Breast epithelium (tissue), 4 donors: ENCODE data around the gene ALOXE3. TPM values are rescaled to one million over a fixed set of nuclear protein-coding genes. Genes with fewer than 3 reads are reported as not detected.

ENCODE experiments used
- DNase-seq, 2 donors: peaks; one replicate each; pipeline ENCODE4 v3.0.0-alpha.2; 2019; ENCODE audit warnings: low spot score in 2 of 2
- H3K27ac ChIP-seq, 2 donors: fragments of 200-600 bp; sonication (generic) in 1 of 2; one replicate each; pipeline ENCODE4 v1.5.1; 2016 to 2019; ENCODE audit warnings: mild to moderate bottlenecking in 1 of 2
- H3K27me3 ChIP-seq, 2 donors: fragments of 200-600 bp; sonication (generic) in 1 of 2; one replicate each; pipeline versions ENCODE4 v1.5.1 to v1.6.0; 2017 to 2019; ENCODE audit warnings: control low read depth in 1 of 2, mild to moderate bottlenecking in 1 of 2
- H3K36me3 ChIP-seq: fragments of 200-600 bp; one replicate; pipeline ENCODE4 v1.5.1; 2019
- H3K4me1 ChIP-seq, 2 donors: fragments of 200-600 bp; sonication (generic); one replicate each; pipeline ENCODE4 v1.5.1; 2016 to 2019; ENCODE audit warnings: control low read depth in 1 of 2
- H3K4me3 ChIP-seq, 3 donors: fragments of 200-600 bp; sonication (generic); 1 replicate in 2 of 3; 2 replicates in 1 of 3; pipeline ENCODE4 v1.5.1; 2016 to 2019; ENCODE audit warnings: mild to moderate bottlenecking in 3 of 3, moderate library complexity in 2 of 3
- H3K9me3 ChIP-seq, 2 donors: fragments of 200-600 bp; sonication (generic) in 1 of 2; one replicate each; pipeline ENCODE4 v1.5.1; 2016 to 2019; ENCODE audit warnings: control low read depth in 1 of 2
- POLR2A ChIP-seq: fragments of 450-650 bp; IDR thresholded peaks from one replicate; pipeline ENCODE4 v1.6.1; 2016; ENCODE audit warnings: antibody characterized with exemption, mild to moderate bottlenecking, moderate library complexity
- POLR2AphosphoS5 ChIP-seq, 3 donors: sonication (generic); formaldehyde crosslinking; IDR thresholded peaks; one replicate each; pipeline ENCODE4 v1.6.1; 2017; ENCODE audit warnings: antibody characterized with exemption in 3 of 3
- intact Hi-C: fragments of 100-400 bp; cut with DNase I; formaldehyde crosslinking; loops from one replicate; pipeline ENCODE4 v1.15.1; 2023; ENCODE audit warnings: low total_unique reads
- total RNA-seq, 3 donors: library from RNA; depleted of rRNA; stranded (reverse); fragments of >200 nt; gene quantifications; one replicate each; pipeline ENCODE4 v1.1.0, GENCODE V29; 2016
- TF ChIP-seq, protein P1 (sequence below), 3 donors: fragments of 450-650 bp; IDR thresholded peaks; one replicate each; pipeline ENCODE4 v1.5.1; 2016 to 2017; ENCODE audit warnings: antibody characterized with exemption in 3 of 3, mild to moderate bottlenecking in 3 of 3, moderate library complexity in 3 of 3

Gene ALOXE3
- total RNA-seq, 3 donors from 2014 or later = 0.73 TPM; not detected in 2

- peak overlapping the region; percentile 87 to 92 for H3K27ac ChIP-seq
- TF ChIP-seq POLR2A (no peak), POLR2AphosphoS5 (IDR thresholded peaks at IDR 0.05) (no peak)
- TF ChIP-seq, protein P1, sequence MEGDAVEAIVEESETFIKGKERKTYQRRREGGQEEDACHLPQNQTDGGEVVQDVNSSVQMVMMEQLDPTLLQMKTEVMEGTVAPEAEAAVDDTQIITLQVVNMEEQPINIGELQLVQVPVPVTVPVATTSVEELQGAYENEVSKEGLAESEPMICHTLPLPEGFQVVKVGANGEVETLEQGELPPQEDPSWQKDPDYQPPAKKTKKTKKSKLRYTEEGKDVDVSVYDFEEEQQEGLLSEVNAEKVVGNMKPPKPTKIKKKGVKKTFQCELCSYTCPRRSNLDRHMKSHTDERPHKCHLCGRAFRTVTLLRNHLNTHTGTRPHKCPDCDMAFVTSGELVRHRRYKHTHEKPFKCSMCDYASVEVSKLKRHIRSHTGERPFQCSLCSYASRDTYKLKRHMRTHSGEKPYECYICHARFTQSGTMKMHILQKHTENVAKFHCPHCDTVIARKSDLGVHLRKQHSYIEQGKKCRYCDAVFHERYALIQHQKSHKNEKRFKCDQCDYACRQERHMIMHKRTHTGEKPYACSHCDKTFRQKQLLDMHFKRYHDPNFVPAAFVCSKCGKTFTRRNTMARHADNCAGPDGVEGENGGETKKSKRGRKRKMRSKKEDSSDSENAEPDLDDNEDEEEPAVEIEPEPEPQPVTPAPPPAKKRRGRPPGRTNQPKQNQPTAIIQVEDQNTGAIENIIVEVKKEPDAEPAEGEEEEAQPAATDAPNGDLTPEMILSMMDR (IDR thresholded peaks at IDR 0.05) = no peak
- H3K9me3 ChIP-seq = no peaks in the 10 kb centered on the region
- intact Hi-C loops = loop anchor here (10.0 kb wide), 1 partner anchor 77 kb away; the partner anchor contains the start of gene AURKB
- H3K27me3 ChIP-seq = no peaks in the 10 kb centered on the region
- DNase-seq = no peak
- H3K36me3 ChIP-seq = peaks cover 8% of the 10 kb centered on the region
- H3K4me1 ChIP-seq = peaks cover 0 to 7% of the 10 kb centered on the region in 2 donors
- peak overlapping the region in 2 of 3 donors; percentile 32 to 52 for H3K4me3 ChIP-seq
These were observed 19.5 kb upstream of the ALOXE3 start for GRCh38 chr17:8137645-8138373.

DNA sequence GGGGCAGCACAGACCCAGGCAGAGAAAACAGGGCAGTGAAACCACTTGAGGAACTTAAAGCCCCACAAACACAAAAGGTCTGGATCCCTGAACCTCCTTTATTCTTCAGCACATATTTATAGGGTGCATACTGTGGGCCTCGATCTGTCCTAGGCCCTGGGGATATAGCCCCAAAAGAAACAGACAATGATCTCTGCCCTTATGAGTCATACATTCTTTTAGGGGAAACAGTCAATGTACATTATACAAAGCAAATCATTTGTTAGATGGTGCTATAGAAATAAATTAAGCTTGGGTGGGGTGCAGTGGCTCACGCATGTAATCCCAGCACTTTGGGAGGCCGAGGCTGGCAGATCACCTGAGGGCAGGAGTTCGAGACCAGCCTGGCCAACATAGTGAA, 15.6 kb upstream of the ALOXE3 start:
- Histone ChIP-seq H3K27me3 (no peaks in the 10 kb centered on the region), H3K4me1 (peaks cover 0 to 7% of the 10 kb centered on the region in 2 donors), H3K27ac (no peak overlapping the region), H3K9me3 (no peaks in the 10 kb centered on the region), H3K4me3 (no peak overlapping the region), H3K36me3 (no peaks in the 10 kb centered on the region)
- intact Hi-C loops = loop anchor here (10.0 kb wide), 1 partner anchor 81 kb away; the partner anchor contains the start of gene AURKB
- DNase-seq = no peak
- TF ChIP-seq, protein P1 (IDR thresholded peaks at IDR 0.05) = no peak
- TF ChIP-seq POLR2A (no peak), POLR2AphosphoS5 (IDR thresholded peaks at IDR 0.05) (no peak)

DNA sequence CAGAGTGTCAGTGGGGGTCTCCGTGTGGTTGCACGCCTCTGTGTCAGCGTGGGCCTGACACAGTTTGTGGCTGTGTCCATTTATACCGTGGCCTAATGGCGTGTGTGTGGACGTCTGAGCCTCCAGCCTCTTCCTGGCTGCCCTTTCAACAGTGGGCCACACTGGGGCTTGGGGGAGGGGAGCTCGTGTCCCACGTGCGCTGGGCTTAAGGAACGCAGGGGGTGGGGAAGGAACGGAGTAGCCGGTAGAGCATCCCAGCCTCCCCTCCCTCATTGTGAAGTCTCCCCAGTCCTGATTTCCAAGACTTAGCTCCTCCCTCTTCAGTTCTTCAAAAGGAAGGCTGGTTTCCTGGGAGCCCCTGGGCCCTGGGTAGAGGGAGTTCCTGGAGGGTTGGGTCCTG, 15.1 kb upstream of the ALOXE3 start:
- Histone ChIP-seq H3K36me3 (no peaks in the 10 kb centered on the region), H3K27ac (no peak overlapping the region), H3K4me1 (peaks cover 0 to 7% of the 10 kb centered on the region in 2 donors), H3K4me3 (no peak overlapping the region), H3K9me3 (no peaks in the 10 kb centered on the region), H3K27me3 (no peaks in the 10 kb centered on the region)
- TF ChIP-seq POLR2A (no peak), POLR2AphosphoS5 (IDR thresholded peaks at IDR 0.05) (no peak)
- TF ChIP-seq, protein P1 (IDR thresholded peaks at IDR 0.05) = no peak
- intact Hi-C loops = loop anchor here (10.0 kb wide), 1 partner anchor 81 kb away; the partner anchor contains the start of gene AURKB
- no peak for DNase-seq

DNA sequence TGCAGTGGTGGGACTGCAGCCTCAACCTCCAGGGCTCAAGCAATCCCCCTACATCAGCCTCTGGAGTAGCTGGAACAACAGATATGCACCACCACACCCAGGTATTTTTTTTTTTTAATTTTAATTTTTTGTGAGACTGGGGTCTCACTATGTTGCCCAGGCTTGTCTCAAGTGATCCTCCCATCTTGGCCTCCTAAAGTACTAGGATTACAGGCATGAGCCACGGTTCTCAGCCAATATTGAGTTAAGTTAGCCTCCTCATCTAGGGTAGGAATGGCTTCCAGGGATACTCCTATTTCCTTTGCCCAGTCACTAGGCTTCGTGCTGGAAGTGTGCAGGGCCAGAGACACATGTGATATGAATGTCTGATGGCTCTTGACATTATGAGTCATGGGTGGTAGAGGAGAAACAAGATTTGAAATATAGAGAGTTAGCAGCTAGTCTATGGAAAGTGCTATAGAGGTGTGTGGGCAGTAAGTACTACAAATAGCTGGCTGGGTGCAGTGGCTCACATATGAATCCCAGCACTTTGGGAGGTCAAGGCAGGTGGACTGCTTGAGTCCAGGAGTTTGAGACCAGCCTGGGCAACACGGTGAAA, 13.6 kb upstream of the ALOXE3 start:
- H3K36me3 ChIP-seq = no peaks in the 10 kb centered on the region
- no peak overlapping the region for H3K4me3 ChIP-seq
- H3K9me3 ChIP-seq = no peaks in the 10 kb centered on the region
- H3K4me1 ChIP-seq = peaks cover 0 to 3% of the 10 kb centered on the region in 2 donors
- intact Hi-C loops = loop anchor here (10.0 kb wide), 1 partner anchor 83 kb away; the partner anchor contains the start of gene AURKB
- H3K27me3 ChIP-seq = no peaks in the 10 kb centered on the region
- DNase-seq = no peak
- TF ChIP-seq, protein P1 (IDR thresholded peaks at IDR 0.05) = no peak
- TF ChIP-seq POLR2A = no peak
- no peak for TF ChIP-seq POLR2AphosphoS5 (IDR thresholded peaks at IDR 0.05)
- no peak overlapping the region for H3K27ac ChIP-seq
